ENCODE data around the gene ATG7.

GRCh38 chr3:11275926-11276325 is 3.7 kb downstream of the ATG7 start:
- TF ChIP-seq CTCF (IDR thresholded peaks at IDR 0.05; ENCODE audit: insufficient read depth, low read length) (no peak), POLR2AphosphoS5 (IDR thresholded peaks at IDR 0.05; ENCODE audit: low read depth) (no peak), GABPA (IDR thresholded peaks at IDR 0.05; ENCODE audit: low read depth) (no peak)

Measured in HL-60 (cell line).